Breast epithelium (tissue), 3 donors: ENCODE data around the gene TNFAIP8L3.

Experiments used
- POLR2A ChIP-seq: fragments of 450-650 bp; IDR thresholded peaks from one replicate; pipeline ENCODE4 v1.6.1; 2016; ENCODE audit warnings: antibody characterized with exemption, mild to moderate bottlenecking, moderate library complexity
- POLR2AphosphoS5 ChIP-seq, 3 donors: sonication (generic); formaldehyde crosslinking; IDR thresholded peaks; one replicate each; pipeline ENCODE4 v1.6.1; 2017; ENCODE audit warnings: antibody characterized with exemption in 3 of 3
- TF ChIP-seq, protein P1 (sequence below), 3 donors: fragments of 450-650 bp; IDR thresholded peaks; one replicate each; pipeline ENCODE4 v1.5.1; 2016 to 2017; ENCODE audit warnings: antibody characterized with exemption in 3 of 3, mild to moderate bottlenecking in 3 of 3, moderate library complexity in 3 of 3

DNA sequence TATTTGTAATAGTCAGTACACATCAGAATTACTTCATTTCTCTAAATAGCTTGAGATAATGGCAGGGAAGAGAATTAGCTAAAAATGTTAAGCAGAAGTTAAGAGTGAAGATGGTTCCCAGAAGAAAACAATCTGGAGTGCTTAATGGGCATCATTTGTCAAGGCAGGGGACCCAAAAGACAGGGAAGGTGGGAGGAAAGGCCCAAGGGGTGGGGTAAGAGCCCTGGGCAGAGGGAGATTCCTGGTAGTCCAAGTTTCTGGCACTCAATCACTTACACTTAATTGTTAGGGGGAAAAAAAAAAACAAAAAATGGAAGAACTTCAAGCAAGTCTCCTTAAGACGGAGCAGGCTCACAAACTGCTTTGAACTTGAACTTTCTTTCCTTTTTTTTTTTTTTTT lies 28.9 kb downstream of the TNFAIP8L3 start:
- TF ChIP-seq POLR2A (no peak), POLR2AphosphoS5 (IDR thresholded peaks at IDR 0.05) (no peak)
- TF ChIP-seq, protein P1, sequence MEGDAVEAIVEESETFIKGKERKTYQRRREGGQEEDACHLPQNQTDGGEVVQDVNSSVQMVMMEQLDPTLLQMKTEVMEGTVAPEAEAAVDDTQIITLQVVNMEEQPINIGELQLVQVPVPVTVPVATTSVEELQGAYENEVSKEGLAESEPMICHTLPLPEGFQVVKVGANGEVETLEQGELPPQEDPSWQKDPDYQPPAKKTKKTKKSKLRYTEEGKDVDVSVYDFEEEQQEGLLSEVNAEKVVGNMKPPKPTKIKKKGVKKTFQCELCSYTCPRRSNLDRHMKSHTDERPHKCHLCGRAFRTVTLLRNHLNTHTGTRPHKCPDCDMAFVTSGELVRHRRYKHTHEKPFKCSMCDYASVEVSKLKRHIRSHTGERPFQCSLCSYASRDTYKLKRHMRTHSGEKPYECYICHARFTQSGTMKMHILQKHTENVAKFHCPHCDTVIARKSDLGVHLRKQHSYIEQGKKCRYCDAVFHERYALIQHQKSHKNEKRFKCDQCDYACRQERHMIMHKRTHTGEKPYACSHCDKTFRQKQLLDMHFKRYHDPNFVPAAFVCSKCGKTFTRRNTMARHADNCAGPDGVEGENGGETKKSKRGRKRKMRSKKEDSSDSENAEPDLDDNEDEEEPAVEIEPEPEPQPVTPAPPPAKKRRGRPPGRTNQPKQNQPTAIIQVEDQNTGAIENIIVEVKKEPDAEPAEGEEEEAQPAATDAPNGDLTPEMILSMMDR (IDR thresholded peaks at IDR 0.05) = no peak
